SK-N-SH treated with all-trans-retinoic acid at 6 μM for 48 hours (cell line): ENCODE data around the gene FGF4.

Source experiments
- ATAC-seq: fragments of 200-7000 bp; cut with Tn5 transposase; 3 replicates; pipeline ENCODE4 v1.9.1; 2020; ENCODE audit warnings: mild to moderate bottlenecking, moderate library complexity
- ARNTL ChIP-seq: fragments of 450-650 bp; formaldehyde crosslinking; IDR thresholded peaks from 2 replicates; pipeline ENCODE4 v1.5.0; 2020; ENCODE audit warnings: low read depth, mild to moderate bottlenecking, moderate library complexity, borderline replicate concordance
- BACH2 ChIP-seq: fragments of 250-450 bp; sonication (Bioruptor Pico); IDR thresholded peaks from 2 replicates; pipeline ENCODE4 v1.9.0; 2021; ENCODE audit warnings: mild to moderate bottlenecking, borderline replicate concordance
- CSDC2 ChIP-seq: fragments of 250-450 bp; sonication (Bioruptor Pico); IDR thresholded peaks from 2 replicates; pipeline ENCODE4 v1.5.0; 2020; ENCODE audit warnings: mild to moderate bottlenecking, moderate library complexity
- CSRNP3 ChIP-seq: fragments of 250-450 bp; sonication (Bioruptor Pico); IDR thresholded peaks from 2 replicates; pipeline ENCODE4 v1.5.1; 2021; ENCODE audit warnings: mild to moderate bottlenecking, moderate library complexity
- ESRRG ChIP-seq: fragments of 250-450 bp; sonication (Bioruptor Pico); IDR thresholded peaks from 2 replicates; pipeline ENCODE4 v1.6.1; 2021; ENCODE audit warnings: mild to moderate bottlenecking
- GLIS3 ChIP-seq: fragments of 250-450 bp; sonication (Bioruptor Pico); IDR thresholded peaks from 2 replicates; pipeline ENCODE4 v1.5.0; 2020; ENCODE audit warnings: mild to moderate bottlenecking, moderate library complexity
- ISL1 ChIP-seq: fragments of 250-450 bp; sonication (Bioruptor Pico); IDR thresholded peaks from 2 replicates; pipeline ENCODE4 v2.1.2; 2022; ENCODE audit warnings: mild to moderate bottlenecking, moderate library complexity
- OSR1 ChIP-seq: fragments of 250-450 bp; sonication (Bioruptor Pico); IDR thresholded peaks from 2 replicates; pipeline ENCODE4 v1.8.0; 2022; ENCODE audit warnings: moderate library complexity, mild to moderate bottlenecking, inconsistent platforms
- PATZ1 ChIP-seq: fragments of 250-450 bp; sonication (Bioruptor Pico); IDR thresholded peaks from 2 replicates; pipeline ENCODE4 v1.8.0; 2020; ENCODE audit warnings: mild to moderate bottlenecking, moderate library complexity, borderline replicate concordance
- PPARA ChIP-seq: fragments of 250-450 bp; sonication (Bioruptor Pico); IDR thresholded peaks from 2 replicates; pipeline ENCODE4 v1.5.0; 2020; ENCODE audit warnings: mild to moderate bottlenecking, borderline replicate concordance
- RARB ChIP-seq: fragments of 250-450 bp; sonication (Bioruptor Pico); IDR thresholded peaks from 2 replicates; pipeline ENCODE4 v1.8.0; 2021; ENCODE audit warnings: mild to moderate bottlenecking, moderate library complexity
- SNAI2 ChIP-seq: fragments of 250-450 bp; sonication (Bioruptor Pico); IDR thresholded peaks from 2 replicates; pipeline ENCODE4 v1.5.0; 2020; ENCODE audit warnings: mild to moderate bottlenecking, moderate library complexity
- TCF4 ChIP-seq: fragments of 250-450 bp; sonication (Bioruptor Pico); IDR thresholded peaks from 2 replicates; pipeline ENCODE4 v1.8.0; 2021; ENCODE audit warnings: mild to moderate bottlenecking, moderate library complexity, borderline replicate concordance
- TOX ChIP-seq: fragments of 250-450 bp; sonication (Bioruptor Pico); IDR thresholded peaks from 2 replicates; pipeline ENCODE4 v1.8.0; 2021; ENCODE audit warnings: mild to moderate bottlenecking, moderate library complexity, borderline replicate concordance
- ZC3H10 ChIP-seq: fragments of 250-450 bp; sonication (Bioruptor Pico); IDR thresholded peaks from 2 replicates; pipeline ENCODE4 v1.5.1; 2021; ENCODE audit warnings: mild to moderate bottlenecking, moderate library complexity
- ZFP30 ChIP-seq: fragments of 450-650 bp; formaldehyde crosslinking; IDR thresholded peaks from 2 replicates; pipeline ENCODE4 v1.5.0; 2022; ENCODE audit warnings: mild to moderate bottlenecking, moderate library complexity
- ZNF565 ChIP-seq: fragments of 450-650 bp; formaldehyde crosslinking; conservative IDR thresholded peaks from 2 replicates; pipeline ENCODE4 v1.5.0; 2020; ENCODE audit warnings: low read depth, mild to moderate bottlenecking, moderate library complexity
- ZNF70 ChIP-seq: fragments of 450-650 bp; formaldehyde crosslinking; IDR thresholded peaks from 2 replicates; pipeline ENCODE4 v1.5.0; 2020; ENCODE audit warnings: mild to moderate bottlenecking, moderate library complexity
- ZNF8 ChIP-seq: fragments of 450-650 bp; formaldehyde crosslinking; IDR thresholded peaks from 2 replicates; pipeline ENCODE4 v1.5.0; 2020; ENCODE audit warnings: mild to moderate bottlenecking, moderate library complexity
- TF ChIP-seq, protein P1 (sequence below): fragments of 250-450 bp; sonication (Bioruptor Pico); IDR thresholded peaks from 2 replicates; pipeline ENCODE4 v1.8.0; 2021; ENCODE audit warnings: low read depth, mild to moderate bottlenecking, moderate library complexity, borderline replicate concordance
- TF ChIP-seq, protein P2 (sequence below): fragments of 250-450 bp; sonication (Bioruptor Pico); IDR thresholded peaks from 2 replicates; pipeline ENCODE4 v1.5.0; 2020; ENCODE audit warnings: mild to moderate bottlenecking, moderate library complexity

FGF4 gene

DNA sequence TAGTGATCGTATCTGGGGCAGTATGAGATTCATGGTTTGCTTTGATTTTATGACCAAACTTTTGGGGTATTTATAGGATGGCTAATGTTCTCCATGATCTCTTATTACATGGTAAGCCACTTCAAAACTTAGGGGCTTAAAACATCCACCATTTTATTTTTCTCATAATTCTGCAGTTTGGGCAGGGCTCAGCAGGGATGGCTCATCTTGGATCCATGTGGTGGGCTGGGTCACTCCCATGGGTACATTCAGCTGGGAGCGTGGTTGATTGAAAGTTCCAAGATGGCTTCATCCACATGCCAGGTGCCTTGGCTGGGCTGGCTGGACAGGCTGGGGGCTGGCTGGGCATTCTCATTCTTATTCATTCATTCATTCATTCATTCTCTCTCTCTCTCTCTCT is 40.8 kb downstream of the FGF4 start:
- TF ChIP-seq OSR1 (no peak), ZNF565 (CRISPR knock-in tag) (no peak), BACH2 (CRISPR knock-in tag) (no peak), CSDC2 (no peak), SNAI2 (CRISPR knock-in tag) (no peak), RARB (CRISPR knock-in tag) (no peak), PPARA (CRISPR knock-in tag) (no peak), ZNF70 (no peak), TOX (CRISPR knock-in tag) (no peak), CSRNP3 (no peak), ZC3H10 (no peak), ISL1 (CRISPR knock-in tag) (no peak), ARNTL (CRISPR knock-in tag) (no peak)
- TF ChIP-seq, protein P1, sequence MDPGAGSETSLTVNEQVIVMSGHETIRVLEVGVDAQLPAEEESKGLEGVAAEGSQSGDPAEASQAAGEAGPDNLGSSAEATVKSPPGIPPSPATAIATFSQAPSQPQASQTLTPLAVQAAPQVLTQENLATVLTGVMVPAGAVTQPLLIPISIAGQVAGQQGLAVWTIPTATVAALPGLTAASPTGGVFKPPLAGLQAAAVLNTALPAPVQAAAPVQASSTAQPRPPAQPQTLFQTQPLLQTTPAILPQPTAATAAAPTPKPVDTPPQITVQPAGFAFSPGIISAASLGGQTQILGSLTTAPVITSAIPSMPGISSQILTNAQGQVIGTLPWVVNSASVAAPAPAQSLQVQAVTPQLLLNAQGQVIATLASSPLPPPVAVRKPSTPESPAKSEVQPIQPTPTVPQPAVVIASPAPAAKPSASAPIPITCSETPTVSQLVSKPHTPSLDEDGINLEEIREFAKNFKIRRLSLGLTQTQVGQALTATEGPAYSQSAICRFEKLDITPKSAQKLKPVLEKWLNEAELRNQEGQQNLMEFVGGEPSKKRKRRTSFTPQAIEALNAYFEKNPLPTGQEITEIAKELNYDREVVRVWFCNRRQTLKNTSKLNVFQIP (CRISPR knock-in tag), result no peak
- TF ChIP-seq, protein P2, sequence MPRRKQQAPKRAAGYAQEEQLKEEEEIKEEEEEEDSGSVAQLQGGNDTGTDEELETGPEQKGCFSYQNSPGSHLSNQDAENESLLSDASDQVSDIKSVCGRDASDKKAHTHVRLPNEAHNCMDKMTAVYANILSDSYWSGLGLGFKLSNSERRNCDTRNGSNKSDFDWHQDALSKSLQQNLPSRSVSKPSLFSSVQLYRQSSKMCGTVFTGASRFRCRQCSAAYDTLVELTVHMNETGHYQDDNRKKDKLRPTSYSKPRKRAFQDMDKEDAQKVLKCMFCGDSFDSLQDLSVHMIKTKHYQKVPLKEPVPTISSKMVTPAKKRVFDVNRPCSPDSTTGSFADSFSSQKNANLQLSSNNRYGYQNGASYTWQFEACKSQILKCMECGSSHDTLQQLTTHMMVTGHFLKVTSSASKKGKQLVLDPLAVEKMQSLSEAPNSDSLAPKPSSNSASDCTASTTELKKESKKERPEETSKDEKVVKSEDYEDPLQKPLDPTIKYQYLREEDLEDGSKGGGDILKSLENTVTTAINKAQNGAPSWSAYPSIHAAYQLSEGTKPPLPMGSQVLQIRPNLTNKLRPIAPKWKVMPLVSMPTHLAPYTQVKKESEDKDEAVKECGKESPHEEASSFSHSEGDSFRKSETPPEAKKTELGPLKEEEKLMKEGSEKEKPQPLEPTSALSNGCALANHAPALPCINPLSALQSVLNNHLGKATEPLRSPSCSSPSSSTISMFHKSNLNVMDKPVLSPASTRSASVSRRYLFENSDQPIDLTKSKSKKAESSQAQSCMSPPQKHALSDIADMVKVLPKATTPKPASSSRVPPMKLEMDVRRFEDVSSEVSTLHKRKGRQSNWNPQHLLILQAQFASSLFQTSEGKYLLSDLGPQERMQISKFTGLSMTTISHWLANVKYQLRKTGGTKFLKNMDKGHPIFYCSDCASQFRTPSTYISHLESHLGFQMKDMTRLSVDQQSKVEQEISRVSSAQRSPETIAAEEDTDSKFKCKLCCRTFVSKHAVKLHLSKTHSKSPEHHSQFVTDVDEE, result no peak
- no peak for ATAC-seq

DNA sequence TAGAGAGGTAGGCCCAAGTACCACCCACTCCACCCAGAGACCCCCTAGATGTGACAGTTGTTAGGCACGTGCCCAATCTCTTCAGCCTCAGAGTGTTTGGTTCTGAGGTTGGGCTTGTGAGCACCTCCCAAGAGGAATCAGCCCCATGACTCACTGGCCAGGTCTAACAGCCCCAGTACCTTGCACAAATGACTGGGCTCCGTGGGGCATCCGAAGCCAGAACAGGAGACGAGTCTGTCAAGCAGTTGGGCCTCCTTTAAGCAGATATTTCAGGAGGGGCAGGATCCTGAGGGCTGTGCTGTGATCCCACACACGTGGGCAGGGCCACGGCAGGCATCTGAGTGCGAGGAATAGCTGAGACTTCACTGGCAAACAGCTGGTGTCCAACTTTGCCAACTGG is 42.2 kb downstream of the FGF4 start:
- TF ChIP-seq, protein P2, result no peak
- no peak for TF ChIP-seq ZNF565 (CRISPR knock-in tag)
- no peak for TF ChIP-seq OSR1
- TF ChIP-seq ESRRG (CRISPR knock-in tag), result no peak
- no peak for TF ChIP-seq ARNTL (CRISPR knock-in tag)
- TF ChIP-seq ZNF70, result no peak
- no peak for TF ChIP-seq ISL1 (CRISPR knock-in tag)
- TF ChIP-seq CSRNP3, result no peak
- no peak for TF ChIP-seq PPARA (CRISPR knock-in tag)
- TF ChIP-seq ZFP30, result no peak
- TF ChIP-seq ZNF8 (CRISPR knock-in tag), result no peak
- no peak for TF ChIP-seq SNAI2 (CRISPR knock-in tag)
- TF ChIP-seq, protein P1 (CRISPR knock-in tag), result no peak
- TF ChIP-seq CSDC2, result no peak
- no peak for TF ChIP-seq GLIS3 (CRISPR knock-in tag)
- no peak for TF ChIP-seq TCF4
- TF ChIP-seq PATZ1 (CRISPR knock-in tag), result no peak
- TF ChIP-seq, all 23 proteins: peak for 0
- no peak for ATAC-seq
